ENCODE measurements around the gene ABL1. TPM values are rescaled to one million over a fixed set of nuclear protein-coding genes. Genes with fewer than 3 reads are reported as not detected.

ABL1 gene
- total and polyA plus RNA-seq, 2 of the 13 experiments (the other 11 are each of a cell fraction or from before 2014, with no cell fraction given), result 10.8 to 20.4 TPM

GRCh38 chr9:130857864-130858738 is 23.0 kb downstream of the ABL1 start:
- FAIRE-seq (no peak), DNase-seq (ENCODE audit: low spot score) (no peak), ATAC-seq (no peak)
- peaks cover 4% of the 10 kb centered on the region; the same call in 1 of the 2 replicates for H4K20me1 ChIP-seq (ENCODE audit: insufficient read depth, low read length)
- BruUV-seq (replicated peaks), result no TSS peak
- H3K27me3 ChIP-seq (ENCODE audit: control insufficient read depth in 1 of 2, insufficient read depth in 2 of 2, low read length in 2 of 2), result no peaks in the 10 kb centered on the region
- no peak overlapping the region for H3K9ac ChIP-seq (ENCODE audit: insufficient read depth, low read depth, low read length)
- TF ChIP-seq, protein P1, sequence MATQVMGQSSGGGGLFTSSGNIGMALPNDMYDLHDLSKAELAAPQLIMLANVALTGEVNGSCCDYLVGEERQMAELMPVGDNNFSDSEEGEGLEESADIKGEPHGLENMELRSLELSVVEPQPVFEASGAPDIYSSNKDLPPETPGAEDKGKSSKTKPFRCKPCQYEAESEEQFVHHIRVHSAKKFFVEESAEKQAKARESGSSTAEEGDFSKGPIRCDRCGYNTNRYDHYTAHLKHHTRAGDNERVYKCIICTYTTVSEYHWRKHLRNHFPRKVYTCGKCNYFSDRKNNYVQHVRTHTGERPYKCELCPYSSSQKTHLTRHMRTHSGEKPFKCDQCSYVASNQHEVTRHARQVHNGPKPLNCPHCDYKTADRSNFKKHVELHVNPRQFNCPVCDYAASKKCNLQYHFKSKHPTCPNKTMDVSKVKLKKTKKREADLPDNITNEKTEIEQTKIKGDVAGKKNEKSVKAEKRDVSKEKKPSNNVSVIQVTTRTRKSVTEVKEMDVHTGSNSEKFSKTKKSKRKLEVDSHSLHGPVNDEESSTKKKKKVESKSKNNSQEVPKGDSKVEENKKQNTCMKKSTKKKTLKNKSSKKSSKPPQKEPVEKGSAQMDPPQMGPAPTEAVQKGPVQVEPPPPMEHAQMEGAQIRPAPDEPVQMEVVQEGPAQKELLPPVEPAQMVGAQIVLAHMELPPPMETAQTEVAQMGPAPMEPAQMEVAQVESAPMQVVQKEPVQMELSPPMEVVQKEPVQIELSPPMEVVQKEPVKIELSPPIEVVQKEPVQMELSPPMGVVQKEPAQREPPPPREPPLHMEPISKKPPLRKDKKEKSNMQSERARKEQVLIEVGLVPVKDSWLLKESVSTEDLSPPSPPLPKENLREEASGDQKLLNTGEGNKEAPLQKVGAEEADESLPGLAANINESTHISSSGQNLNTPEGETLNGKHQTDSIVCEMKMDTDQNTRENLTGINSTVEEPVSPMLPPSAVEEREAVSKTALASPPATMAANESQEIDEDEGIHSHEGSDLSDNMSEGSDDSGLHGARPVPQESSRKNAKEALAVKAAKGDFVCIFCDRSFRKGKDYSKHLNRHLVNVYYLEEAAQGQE (IDR thresholded peaks at IDR 0.05; ENCODE audit: borderline replicate concordance in 1 of 2, low read depth in 1 of 2, low read length in 2 of 2), result no peak
- H3K4me1 ChIP-seq (ENCODE audit: insufficient read depth, low read length), result no peaks in the 10 kb centered on the region
- no peak overlapping the region for H2AFZ ChIP-seq (ENCODE audit: low read length)
- ChIA-PET POLR2A (no interaction called here), CTCF (ENCODE audit: low intra/inter-chr PET ratio, low total read pairs) (no interaction called here)
- no peaks in the 10 kb centered on the region for H3K9me3 ChIP-seq (ENCODE audit: low read length)
- H3K27ac ChIP-seq (ENCODE audit: extremely low read length, insufficient read depth, low read length), result no peak overlapping the region
- H3K4me2 ChIP-seq (ENCODE audit: low read depth, low read length), result no peak overlapping the region
- H3K36me3 ChIP-seq (replicated peaks in 1 of 2; ENCODE audit: control insufficient read depth in 1 of 2, insufficient read depth in 2 of 2, low read length in 2 of 2), result peaks cover 23 to 82% of the 10 kb centered on the region in 2 experiments
- H3K4me3 ChIP-seq (replicated peaks in 1 of 3; ENCODE audit: insufficient read depth in 1 of 3, low read depth in 2 of 3, low read length in 3 of 3), result no peak overlapping the region
- intact Hi-C loops (cut with micrococcal nuclease; ENCODE audit: unreplicated experiment) (no loop called here), in situ Hi-C loops (cut with HindIII; ENCODE audit: extremely low pct_ligation_motif_present, low pct_unique_long_range_greater_than_20kb) (no loop called here)
- WGBS (ENCODE audit: low lambda C conversion rate), result 95% methylated on average over 18 of the region's 22 CpGs
- H3K79me2 ChIP-seq (ENCODE audit: insufficient read depth, low read length), result no peaks in the 10 kb centered on the region

Data from HepG2 (cell line).